ENCODE results near the gene NEBL.

- TF ChIP-seq, protein P1, sequence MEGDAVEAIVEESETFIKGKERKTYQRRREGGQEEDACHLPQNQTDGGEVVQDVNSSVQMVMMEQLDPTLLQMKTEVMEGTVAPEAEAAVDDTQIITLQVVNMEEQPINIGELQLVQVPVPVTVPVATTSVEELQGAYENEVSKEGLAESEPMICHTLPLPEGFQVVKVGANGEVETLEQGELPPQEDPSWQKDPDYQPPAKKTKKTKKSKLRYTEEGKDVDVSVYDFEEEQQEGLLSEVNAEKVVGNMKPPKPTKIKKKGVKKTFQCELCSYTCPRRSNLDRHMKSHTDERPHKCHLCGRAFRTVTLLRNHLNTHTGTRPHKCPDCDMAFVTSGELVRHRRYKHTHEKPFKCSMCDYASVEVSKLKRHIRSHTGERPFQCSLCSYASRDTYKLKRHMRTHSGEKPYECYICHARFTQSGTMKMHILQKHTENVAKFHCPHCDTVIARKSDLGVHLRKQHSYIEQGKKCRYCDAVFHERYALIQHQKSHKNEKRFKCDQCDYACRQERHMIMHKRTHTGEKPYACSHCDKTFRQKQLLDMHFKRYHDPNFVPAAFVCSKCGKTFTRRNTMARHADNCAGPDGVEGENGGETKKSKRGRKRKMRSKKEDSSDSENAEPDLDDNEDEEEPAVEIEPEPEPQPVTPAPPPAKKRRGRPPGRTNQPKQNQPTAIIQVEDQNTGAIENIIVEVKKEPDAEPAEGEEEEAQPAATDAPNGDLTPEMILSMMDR (IDR thresholded peaks at IDR 0.05) = no peak
- TF ChIP-seq POLR2A (IDR thresholded peaks at IDR 0.05) = no peak
- TF ChIP-seq EP300 (IDR thresholded peaks at IDR 0.05) = no peak
- no peak for TF ChIP-seq POLR2AphosphoS5 (IDR thresholded peaks at IDR 0.05)
These were observed 13.6 kb downstream of the NEBL start for GRCh38 chr10:20883552-20883951.
